Stimulated activated CD4-positive, alpha-beta T cell treated with anti-CD3 and anti-CD28 coated beads, TNF-alpha, amount 100 ng/mL, for 1 hour (primary cell): ENCODE measurements around the gene P2RX7.
"Not testable (repeated sequence)": the region's sequence is repeated elsewhere in the genome, so short reads cannot be mapped to it uniquely, and the experiment has no call there.

Experiments used
- DNase-seq, 3 donors: peaks; one replicate each; pipeline ENCODE4 v3.0.0-alpha.2; 2020; ENCODE audit warnings: low read depth in 3 of 3, low spot score in 1 of 3

The P2RX7 gene

GRCh38 chr12:121170151-121170550 is 37.5 kb downstream of the P2RX7 start:
- DNase-seq: no peak

DNA sequence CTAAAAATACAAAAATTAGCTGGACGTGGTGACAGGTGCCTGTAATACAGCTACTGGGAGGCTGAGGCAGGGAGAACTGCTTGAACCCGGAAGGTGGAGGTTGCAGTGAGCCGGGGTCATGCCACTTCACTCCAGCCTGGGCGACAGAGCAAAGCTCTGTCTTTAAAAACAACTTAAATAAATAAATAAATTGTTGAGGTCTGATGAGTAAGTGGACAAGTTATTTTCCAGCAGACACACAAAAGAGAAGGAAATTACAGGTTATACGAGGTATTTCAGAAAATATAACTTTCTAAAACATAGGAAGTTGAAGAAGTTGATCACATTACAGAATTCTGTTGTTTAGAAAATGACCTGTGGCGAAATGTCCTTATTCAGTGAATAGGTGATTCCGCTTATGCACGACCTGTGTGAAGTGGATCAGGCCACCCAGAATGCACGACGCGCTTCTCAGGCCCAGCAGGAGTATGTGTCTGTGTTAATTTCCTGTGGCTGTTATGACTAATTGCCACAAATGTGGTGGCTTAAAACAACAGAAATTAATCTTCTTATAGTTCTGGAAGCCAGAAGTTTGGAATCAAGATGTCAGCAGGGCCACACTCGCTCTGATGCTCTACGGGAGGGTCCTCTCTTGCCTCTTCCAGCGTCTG is 38.1 kb downstream of the P2RX7 start:
- DNase-seq: no peak

DNA sequence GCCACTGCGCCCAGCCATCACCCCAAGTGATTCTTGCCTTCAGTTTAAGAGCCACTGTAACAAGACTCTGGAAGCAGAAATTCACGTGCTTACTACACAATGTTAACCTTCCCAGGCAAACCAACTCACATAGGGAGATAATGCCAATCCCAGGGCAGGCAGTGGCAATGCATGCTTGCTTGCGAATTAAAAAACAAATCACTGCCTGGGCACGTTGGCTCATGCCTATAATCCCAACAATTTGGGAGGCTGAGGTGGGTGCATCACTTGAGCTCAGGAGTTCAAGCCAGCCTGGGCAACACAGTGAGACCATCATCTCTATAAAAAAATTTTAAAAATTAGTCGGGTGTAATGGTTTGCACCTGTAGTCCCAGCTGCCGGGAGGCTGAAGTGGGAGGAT is 39.5 kb downstream of the P2RX7 start:
- DNase-seq: no peak

DNA sequence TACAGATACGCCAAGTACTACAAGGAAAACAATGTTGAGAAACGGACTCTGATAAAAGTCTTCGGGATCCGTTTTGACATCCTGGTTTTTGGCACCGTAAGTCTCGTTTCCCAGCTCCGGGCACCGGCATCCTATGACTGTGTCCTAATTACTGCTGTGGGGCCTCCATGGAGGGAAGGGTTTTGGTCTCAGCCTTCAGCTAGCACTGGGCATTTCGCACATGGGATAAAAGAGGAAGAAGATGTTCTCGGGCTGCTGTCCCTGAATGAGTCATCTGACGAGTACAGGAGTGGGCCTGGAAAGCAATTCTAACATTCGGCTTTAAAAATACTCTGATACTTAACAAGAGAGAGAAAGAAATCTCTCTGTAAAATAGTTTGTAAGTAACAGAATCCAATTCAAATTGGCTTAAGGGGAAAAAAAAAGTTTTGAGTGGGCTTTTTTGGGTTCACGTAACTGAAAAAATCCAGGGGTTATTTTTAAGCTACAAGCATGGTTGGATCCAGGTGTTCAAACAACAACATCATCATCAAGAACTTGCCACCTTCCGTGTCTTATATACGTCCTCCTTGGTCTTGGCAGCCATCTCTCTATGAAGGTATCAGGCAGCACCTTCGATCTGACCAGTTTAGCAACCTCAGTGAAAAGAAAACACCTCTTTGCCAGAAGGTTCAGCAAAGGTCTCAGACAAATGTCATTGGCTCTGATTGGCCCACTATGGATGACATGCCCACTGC is 42.9 kb downstream of the P2RX7 start:
- DNase-seq: no peak

GRCh38 chr12:121176826-121177529 is 44.3 kb downstream of the P2RX7 start:
- no peak for DNase-seq

DNA sequence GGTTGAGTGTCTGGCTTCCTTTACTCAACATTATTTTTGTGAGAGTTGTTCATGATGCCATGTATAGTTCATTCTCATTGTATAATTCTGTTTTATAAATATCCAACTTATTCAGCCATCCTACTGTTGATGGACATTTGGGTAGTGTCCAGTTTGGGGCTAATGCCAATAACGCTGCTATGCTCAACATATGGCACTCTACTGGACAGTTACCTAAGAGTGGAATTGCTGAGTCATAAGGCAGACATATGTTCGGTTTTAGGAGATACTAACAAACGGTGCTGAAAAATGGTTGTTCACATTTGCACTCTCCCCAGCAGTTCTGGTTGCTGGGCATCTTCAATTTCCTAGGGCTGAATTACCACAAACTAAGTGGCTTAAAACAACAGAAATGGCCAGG is 48.5 kb downstream of the P2RX7 start:
- DNase-seq: no peak

DNA sequence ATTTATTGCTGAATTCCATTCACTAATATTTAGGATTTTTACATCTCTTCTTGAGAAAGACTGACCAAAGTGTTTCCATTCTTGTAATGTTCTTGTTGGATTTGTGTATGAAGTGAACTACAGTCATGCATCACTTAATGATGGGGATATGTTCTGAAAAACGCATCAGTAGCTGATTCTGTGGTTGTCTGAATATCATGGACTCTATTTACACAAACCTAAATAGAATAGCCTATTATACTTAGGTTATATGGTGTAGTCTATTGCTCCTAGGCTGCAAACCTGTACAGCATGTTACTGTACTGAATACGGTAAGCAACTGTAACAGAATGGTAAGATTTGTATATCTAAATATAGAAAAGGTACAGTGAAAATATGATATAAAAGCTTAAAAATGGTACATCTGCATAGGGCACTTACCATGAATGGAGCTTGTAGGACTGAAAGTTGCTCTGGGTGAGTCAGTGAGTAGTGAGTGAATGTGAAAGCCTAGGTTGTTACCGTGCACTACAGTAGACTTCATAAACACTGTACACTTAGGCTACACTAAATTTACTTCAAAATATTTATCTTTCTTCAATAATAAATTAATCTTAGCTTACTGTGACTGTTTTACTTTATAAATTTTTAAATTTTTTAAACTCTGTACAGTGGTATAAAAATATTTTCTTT is 49.7 kb downstream of the P2RX7 start:
- no peak for DNase-seq

GRCh38 chr12:121184425-121184824 is 51.7 kb downstream of the P2RX7 start:
- DNase-seq: no peak

GRCh38 chr12:121184984-121185889 is 52.6 kb downstream of the P2RX7 start:
- no peak for DNase-seq

GRCh38 chr12:121186826-121187225 is 54.1 kb downstream of the P2RX7 start:
- DNase-seq: no peak

- no peak for DNase-seq
These were observed 54.8 kb downstream of the P2RX7 start for GRCh38 chr12:121187501-121187900.

DNA sequence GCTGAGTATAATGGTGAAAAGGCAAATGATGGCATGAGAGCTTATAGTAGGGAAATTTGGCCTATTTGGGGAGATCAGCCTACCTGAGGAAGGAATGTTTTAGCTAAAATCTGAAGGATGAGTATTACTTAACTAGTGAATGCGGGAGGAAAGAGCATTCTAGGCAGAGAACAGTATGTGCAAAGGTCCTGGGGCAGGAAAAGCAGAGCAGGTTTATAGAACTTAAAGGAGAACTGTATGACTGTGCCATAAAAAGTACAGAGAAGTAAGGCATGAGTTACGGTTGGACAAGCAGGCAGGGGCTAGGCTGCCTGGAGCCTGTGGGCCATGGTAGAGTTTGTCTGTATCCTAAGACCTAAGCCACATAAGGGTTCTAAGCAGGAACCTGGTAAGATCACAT is 55.6 kb downstream of the P2RX7 start:
- no peak for DNase-seq

DNA sequence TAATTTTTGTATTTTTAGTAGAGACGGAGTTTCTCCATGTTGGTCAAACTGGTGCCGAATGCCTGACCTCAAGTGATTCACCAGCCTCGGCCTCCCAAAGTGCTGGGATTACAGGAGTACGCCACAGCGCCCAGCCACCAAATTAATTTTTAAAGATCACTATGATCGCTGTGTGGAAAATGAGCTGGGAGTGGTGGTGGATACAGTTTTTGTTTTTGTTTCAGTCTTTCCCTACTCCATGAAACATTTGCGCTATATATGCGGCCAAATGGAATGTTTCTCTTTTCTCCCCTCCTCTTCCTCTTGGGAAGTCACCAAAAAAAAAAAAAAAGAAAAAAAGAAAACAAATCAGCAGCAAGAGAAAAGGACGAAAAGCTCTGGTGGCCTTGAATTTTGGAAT is 56.5 kb downstream of the P2RX7 start:
- no peak for DNase-seq

GRCh38 chr12:121189619-121190155 is 57.0 kb downstream of the P2RX7 start:
- DNase-seq: no peak

GRCh38 chr12:121190523-121191031 is 57.9 kb downstream of the P2RX7 start:
- DNase-seq: no peak

- DNase-seq: no peak
These were observed 58.5 kb downstream of the P2RX7 start for GRCh38 chr12:121191151-121191550.

- no peak for DNase-seq
These were observed 64.2 kb downstream of the P2RX7 start for GRCh38 chr12:121196902-121197301.

GRCh38 chr12:121198949-121199348 is 66.3 kb downstream of the P2RX7 start:
- no peak for DNase-seq

DNA sequence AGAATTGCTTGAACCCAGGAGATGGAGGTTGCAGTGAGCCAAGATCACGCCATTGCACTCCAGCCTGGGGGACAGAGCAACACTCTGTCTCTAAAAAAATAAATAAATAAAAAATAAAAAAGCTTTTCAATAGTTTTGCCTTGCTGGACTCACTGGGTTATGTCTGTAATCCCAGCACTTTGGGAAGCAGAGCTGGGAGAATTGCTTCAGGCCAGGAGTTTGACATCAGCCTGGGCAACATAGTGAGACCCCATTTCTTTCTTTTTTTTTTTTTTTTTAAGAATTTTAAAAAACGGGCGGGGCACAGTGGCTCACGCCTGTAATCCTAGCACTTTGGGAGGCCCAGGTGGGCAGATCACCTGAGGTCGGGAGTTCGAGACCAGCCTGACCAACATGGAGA is 68.5 kb downstream of the P2RX7 start:
- DNase-seq: not testable (repeated sequence)
